ENCODE data around the gene IL12RB1. TPM values are rescaled to one million over a fixed set of nuclear protein-coding genes. Genes with fewer than 3 reads are reported as not detected.
"Not testable (repeated sequence)": the region's sequence is repeated elsewhere in the genome, so short reads cannot be mapped to it uniquely, and the experiment has no call there.

The IL12RB1 gene
- total and polyA plus RNA-seq, 8 donors = 0.18 to 9.3 (median 0.77) TPM; not detected in 4

GRCh38 chr19:18089726-18090125 is 3.0 kb upstream of the IL12RB1 start:
- no peak for DNase-seq
- Histone ChIP-seq H3K36me3 (no peaks in the 10 kb centered on the region), H3K27me3 (peaks cover 0 to 4% (median 0%) of the 10 kb centered on the region in 3 donors), H3K9me3 (no peaks in the 10 kb centered on the region), H3K4me1 (peaks cover 0 to 41% (median 0%) of the 10 kb centered on the region in 4 donors), H3K4me3 (no peak overlapping the region), H3K27ac (peak overlapping the region in 4 of 5 donors; percentile 54 to 83 (median 70))
- intact Hi-C loops (cut with DNase I; ENCODE audit: low total_unique reads) = no loop called here
- no peak for TF ChIP-seq POLR2AphosphoS5 (IDR thresholded peaks at IDR 0.05)
- TF ChIP-seq POLR2A (IDR thresholded peaks at IDR 0.05) = no peak
- TF ChIP-seq, protein P1, sequence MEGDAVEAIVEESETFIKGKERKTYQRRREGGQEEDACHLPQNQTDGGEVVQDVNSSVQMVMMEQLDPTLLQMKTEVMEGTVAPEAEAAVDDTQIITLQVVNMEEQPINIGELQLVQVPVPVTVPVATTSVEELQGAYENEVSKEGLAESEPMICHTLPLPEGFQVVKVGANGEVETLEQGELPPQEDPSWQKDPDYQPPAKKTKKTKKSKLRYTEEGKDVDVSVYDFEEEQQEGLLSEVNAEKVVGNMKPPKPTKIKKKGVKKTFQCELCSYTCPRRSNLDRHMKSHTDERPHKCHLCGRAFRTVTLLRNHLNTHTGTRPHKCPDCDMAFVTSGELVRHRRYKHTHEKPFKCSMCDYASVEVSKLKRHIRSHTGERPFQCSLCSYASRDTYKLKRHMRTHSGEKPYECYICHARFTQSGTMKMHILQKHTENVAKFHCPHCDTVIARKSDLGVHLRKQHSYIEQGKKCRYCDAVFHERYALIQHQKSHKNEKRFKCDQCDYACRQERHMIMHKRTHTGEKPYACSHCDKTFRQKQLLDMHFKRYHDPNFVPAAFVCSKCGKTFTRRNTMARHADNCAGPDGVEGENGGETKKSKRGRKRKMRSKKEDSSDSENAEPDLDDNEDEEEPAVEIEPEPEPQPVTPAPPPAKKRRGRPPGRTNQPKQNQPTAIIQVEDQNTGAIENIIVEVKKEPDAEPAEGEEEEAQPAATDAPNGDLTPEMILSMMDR (IDR thresholded peaks at IDR 0.05) = no peak
- no peak for TF ChIP-seq EP300 (IDR thresholded peaks at IDR 0.05)
- 65 to 80% (median 71%) methylated on average over 5 of the region's 5 CpGs for WGBS, 5 donors

DNA sequence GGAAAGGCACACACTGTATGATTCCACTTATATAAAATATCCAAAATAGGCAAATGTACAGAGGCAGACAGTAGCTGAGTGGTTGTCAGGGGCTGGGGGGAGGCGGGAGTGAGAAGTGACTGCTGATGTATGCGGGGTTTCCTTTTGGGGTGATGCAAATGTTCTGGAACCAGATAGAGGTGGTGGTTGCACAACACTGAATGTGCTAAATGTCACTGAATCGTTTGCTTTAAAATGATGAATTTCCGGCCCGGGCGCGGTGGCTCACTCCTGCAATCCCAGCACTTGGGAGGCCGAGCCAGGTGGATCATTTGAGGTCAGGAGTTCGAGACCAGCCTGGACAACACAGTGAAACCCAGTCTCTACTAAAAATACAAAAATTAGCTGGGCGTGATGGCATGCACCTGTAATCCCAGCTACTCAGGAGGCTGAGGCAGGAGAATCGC is 2.4 kb upstream of the IL12RB1 start:
- peak in 1 of 3 donors; percentile 36 for TF ChIP-seq POLR2AphosphoS5 (IDR thresholded peaks at IDR 0.05)
- H3K36me3 ChIP-seq; H3K9me3 ChIP-seq; H3K27me3 ChIP-seq; H3K4me3 ChIP-seq; intact Hi-C loops (cut with DNase I; ENCODE audit: low total_unique reads): not testable (repeated sequence)
- DNase-seq = peak; percentile 40 to 60
- Histone ChIP-seq H3K4me1 (peaks cover 0 to 41% (median 0%) of the 10 kb centered on the region in 4 donors), H3K27ac (peak overlapping the region in 4 of 5 donors; percentile 54 to 83 (median 70))
- 36 to 55% (median 52%) methylated on average over 11 of the region's 11 CpGs for WGBS, 5 donors

- WGBS, 5 donors = 74 to 87% (median 80%) methylated on average over 8 of the region's 8 CpGs
- peaks cover 0 to 3% (median 0%) of the 10 kb centered on the region in 4 donors for H3K36me3 ChIP-seq
- DNase-seq = no peak
- peaks cover 0 to 5% (median 0%) of the 10 kb centered on the region in 3 donors for H3K27me3 ChIP-seq
- peaks cover 0 to 39% (median 0%) of the 10 kb centered on the region in 4 donors for H3K4me1 ChIP-seq
- no peak for TF ChIP-seq EP300 (IDR thresholded peaks at IDR 0.05)
- no peak overlapping the region for H3K27ac ChIP-seq
- H3K4me3 ChIP-seq = peak overlapping the region in 1 of 4 donors; percentile 27
- H3K9me3 ChIP-seq = no peaks in the 10 kb centered on the region
- intact Hi-C loops (cut with DNase I; ENCODE audit: low total_unique reads) = no loop called here
Observed at GRCh38 chr19:18085702-18086457, 854 bp downstream of the IL12RB1 start.

GRCh38 chr19:18083929-18084684 is 2.6 kb downstream of the IL12RB1 start:
- Histone ChIP-seq H3K4me3 (no peak overlapping the region), H3K36me3 (peaks cover 0 to 3% (median 0%) of the 10 kb centered on the region in 4 donors), H3K27me3 (peaks cover 0 to 5% (median 0%) of the 10 kb centered on the region in 3 donors), H3K9me3 (no peaks in the 10 kb centered on the region), H3K4me1 (peaks cover 0 to 22% (median 0%) of the 10 kb centered on the region in 4 donors), H3K27ac (no peak overlapping the region)
- intact Hi-C loops (cut with DNase I; ENCODE audit: low total_unique reads) = no loop called here
- no peak for DNase-seq
- TF ChIP-seq, protein P1 (IDR thresholded peaks at IDR 0.05) = no peak
- no peak for TF ChIP-seq POLR2AphosphoS5 (IDR thresholded peaks at IDR 0.05)
- no peak for TF ChIP-seq POLR2A (IDR thresholded peaks at IDR 0.05)
- TF ChIP-seq EP300 (IDR thresholded peaks at IDR 0.05) = no peak
- WGBS, 5 donors = 76 to 86% (median 82%) methylated on average over 8 of the region's 8 CpGs

DNA sequence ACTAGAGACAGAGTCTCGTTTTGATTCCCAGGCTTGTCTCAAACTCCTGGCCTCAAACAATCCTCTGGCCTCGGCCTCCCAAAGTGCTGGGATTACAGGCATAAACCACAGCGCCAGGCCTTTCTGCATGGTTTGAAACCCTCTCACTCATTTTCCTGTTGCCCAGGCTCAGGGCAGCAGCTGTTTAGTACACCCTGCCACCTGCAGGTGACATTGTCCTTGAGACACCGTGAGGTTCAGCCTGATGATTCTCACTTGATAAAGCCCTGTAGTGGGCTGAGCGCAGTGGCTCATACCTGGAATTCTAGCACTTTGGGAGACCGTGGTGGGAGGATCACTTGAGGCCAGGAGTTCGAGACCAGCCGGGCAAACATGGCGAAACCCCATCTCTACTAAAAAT is 12.5 kb downstream of the IL12RB1 start:
- no peak for TF ChIP-seq POLR2AphosphoS5 (IDR thresholded peaks at IDR 0.05)
- TF ChIP-seq, protein P1 (IDR thresholded peaks at IDR 0.05) = no peak
- no peak for TF ChIP-seq POLR2A (IDR thresholded peaks at IDR 0.05)
- TF ChIP-seq EP300 (IDR thresholded peaks at IDR 0.05) = no peak
- WGBS, 5 donors = 72 to 80% (median 76%) methylated on average over 9 of the region's 9 CpGs
- no peaks in the 10 kb centered on the region for H3K4me1 ChIP-seq
- intact Hi-C loops (cut with DNase I; ENCODE audit: low total_unique reads) = no loop called here
- peaks cover 0 to 4% (median 0%) of the 10 kb centered on the region in 4 donors for H3K36me3 ChIP-seq
- no peak for DNase-seq
- H3K4me3 ChIP-seq = no peak overlapping the region
- H3K27ac ChIP-seq = no peak overlapping the region
- H3K9me3 ChIP-seq = no peaks in the 10 kb centered on the region
- H3K27me3 ChIP-seq = peaks cover 0 to 10% (median 0%) of the 10 kb centered on the region in 3 donors

All from stomach (tissue), 9 donors.